ENCODE results near the gene PLPPR1.

GRCh38 chr9:101128623-101129022 lies 100.1 kb downstream of the PLPPR1 start:
- no peak for TF ChIP-seq EZH2phosphoT487 (IDR thresholded peaks at IDR 0.05)
- TF ChIP-seq, protein P1, sequence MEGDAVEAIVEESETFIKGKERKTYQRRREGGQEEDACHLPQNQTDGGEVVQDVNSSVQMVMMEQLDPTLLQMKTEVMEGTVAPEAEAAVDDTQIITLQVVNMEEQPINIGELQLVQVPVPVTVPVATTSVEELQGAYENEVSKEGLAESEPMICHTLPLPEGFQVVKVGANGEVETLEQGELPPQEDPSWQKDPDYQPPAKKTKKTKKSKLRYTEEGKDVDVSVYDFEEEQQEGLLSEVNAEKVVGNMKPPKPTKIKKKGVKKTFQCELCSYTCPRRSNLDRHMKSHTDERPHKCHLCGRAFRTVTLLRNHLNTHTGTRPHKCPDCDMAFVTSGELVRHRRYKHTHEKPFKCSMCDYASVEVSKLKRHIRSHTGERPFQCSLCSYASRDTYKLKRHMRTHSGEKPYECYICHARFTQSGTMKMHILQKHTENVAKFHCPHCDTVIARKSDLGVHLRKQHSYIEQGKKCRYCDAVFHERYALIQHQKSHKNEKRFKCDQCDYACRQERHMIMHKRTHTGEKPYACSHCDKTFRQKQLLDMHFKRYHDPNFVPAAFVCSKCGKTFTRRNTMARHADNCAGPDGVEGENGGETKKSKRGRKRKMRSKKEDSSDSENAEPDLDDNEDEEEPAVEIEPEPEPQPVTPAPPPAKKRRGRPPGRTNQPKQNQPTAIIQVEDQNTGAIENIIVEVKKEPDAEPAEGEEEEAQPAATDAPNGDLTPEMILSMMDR (IDR thresholded peaks at IDR 0.05): no peak

Measured in neural progenitor cell (in vitro differentiated cells).